HepG2 (cell line): ENCODE measurements around the gene TGM3. TPM values are rescaled to one million over a fixed set of nuclear protein-coding genes. Genes with fewer than 3 reads are reported as not detected.
"Not testable (repeated sequence)": the region's sequence is repeated elsewhere in the genome, so short reads cannot be mapped to it uniquely, and the experiment has no call there.

ENCODE experiments used
- CREM ChIP-seq, 2 experiments: sonication (generic) in 1 of 2; formaldehyde crosslinking in 1 of 2; IDR thresholded peaks; 2 replicates each; pipeline versions ENCODE4 v1.4.0 to v1.6.1; 2016 to 2020; ENCODE audit warnings: antibody characterized with exemption in 1 of 2, mild to moderate bottlenecking in 1 of 2, missing genetic modification reagents in 1 of 2
- ELF1 ChIP-seq: sonication (generic); formaldehyde crosslinking; IDR thresholded peaks from 2 replicates; pipeline ENCODE4 v1.4.0; 2020; ENCODE audit warnings: missing genetic modification reagents
- HIC2 ChIP-seq: sonication (generic); formaldehyde crosslinking; IDR thresholded peaks from 2 replicates; pipeline ENCODE4 v1.9.0; 2022; ENCODE audit warnings: low read depth, missing genetic modification reagents
- HIVEP1 ChIP-seq: sonication (generic); formaldehyde crosslinking; IDR thresholded peaks from 2 replicates; pipeline ENCODE4 v1.4.0; 2020; ENCODE audit warnings: mild to moderate bottlenecking, missing genetic modification reagents
- HMG20A ChIP-seq: IDR thresholded peaks from 2 replicates; pipeline ENCODE4 v1.6.1; 2016; ENCODE audit warnings: borderline replicate concordance
- HNF1A ChIP-seq, 2 experiments: sonication (generic) in 1 of 2; formaldehyde crosslinking in 1 of 2; IDR thresholded peaks; 2 replicates each; pipeline versions ENCODE4 v1.4.0 to v1.6.1; 2016 to 2020; ENCODE audit warnings: borderline replicate concordance in 1 of 2, low read depth in 1 of 2, mild to moderate bottlenecking in 1 of 2, missing genetic modification reagents in 1 of 2
- KLF15 ChIP-seq: sonication (generic); formaldehyde crosslinking; IDR thresholded peaks from 2 replicates; pipeline ENCODE4 v1.8.1; 2023; ENCODE audit warnings: borderline replicate concordance, mild to moderate bottlenecking, inconsistent platforms, missing genetic modification reagents, mixed read lengths
- NCOR1 ChIP-seq: fragments of 200-600 bp; sonication (generic); IDR thresholded peaks from 2 replicates; pipeline ENCODE4 v1.7.0; 2017; ENCODE audit warnings: antibody characterized with exemption, low read length, borderline replicate concordance
- ONECUT2 ChIP-seq: sonication (generic); formaldehyde crosslinking; IDR thresholded peaks from 2 replicates; pipeline ENCODE4 v1.4.0; 2020; ENCODE audit warnings: missing genetic modification reagents
- TBX3 ChIP-seq: fragments of 450-650 bp; IDR thresholded peaks from 2 replicates; pipeline ENCODE4 v1.6.1; 2017; ENCODE audit warnings: antibody characterized with exemption, mild to moderate bottlenecking, inconsistent platforms, borderline replicate concordance
- ZNF235 ChIP-seq: sonication (generic); formaldehyde crosslinking; IDR thresholded peaks from 2 replicates; pipeline ENCODE4 v1.8.1; 2023; ENCODE audit warnings: mild to moderate bottlenecking, missing genetic modification reagents, borderline replicate concordance
- ZNF264 ChIP-seq: sonication (generic); formaldehyde crosslinking; IDR thresholded peaks from 2 replicates; pipeline ENCODE4 v1.4.0; 2020; ENCODE audit warnings: missing genetic modification reagents
- ZNF552 ChIP-seq: sonication (generic); formaldehyde crosslinking; IDR thresholded peaks from 2 replicates; pipeline ENCODE4 v1.9.0; 2022; ENCODE audit warnings: missing genetic modification reagents, mild to moderate bottlenecking, borderline replicate concordance
- ZNF563 ChIP-seq: sonication (generic); formaldehyde crosslinking; IDR thresholded peaks from 2 replicates; pipeline ENCODE4 v1.8.0; 2022; ENCODE audit warnings: mild to moderate bottlenecking, moderate library complexity, missing genetic modification reagents
- ZNF678 ChIP-seq: sonication (generic); formaldehyde crosslinking; IDR thresholded peaks from 2 replicates; pipeline ENCODE4 v1.4.0; 2020; ENCODE audit warnings: mild to moderate bottlenecking, missing genetic modification reagents
- ZNF790 ChIP-seq: sonication (generic); formaldehyde crosslinking; IDR thresholded peaks from 2 replicates; pipeline ENCODE4 v1.8.0; 2022; ENCODE audit warnings: missing genetic modification reagents, mild to moderate bottlenecking, borderline replicate concordance
- ZSCAN5A ChIP-seq: sonication (generic); formaldehyde crosslinking; IDR thresholded peaks from 2 replicates; pipeline ENCODE4 v1.8.0; 2022; ENCODE audit warnings: mild to moderate bottlenecking, missing genetic modification reagents, borderline replicate concordance
- polyA plus RNA-seq, 8 experiments: library from polyadenylated mRNA; depleted of rRNA in 3 of 8; stranded (reverse) in 7 of 8; unstranded in 1 of 8; fragments of >200 nt; fragmentation: Illumina TruSeq in 4 of 8; extraction: Trizol in 4 of 8; gene quantifications; 2 replicates each; pipeline versions ENCODE4 v1.2.1 to v1.2.3, GENCODE V29; 2011 to 2016; ENCODE audit warnings: low read depth in 4 of 8, missing spikeins in 1 of 8, mixed read lengths in 1 of 8; ENCODE audit not compliant: insufficient read depth in 1 of 8
- total RNA-seq, 5 experiments: library from RNA; depleted of rRNA; stranded (reverse); fragments of >200 nt; fragmentation: Illumina TruSeq; extraction: Trizol; gene quantifications; 2 replicates each; pipeline ENCODE4 v1.2.3, GENCODE V29; 2016; ENCODE audit warnings: low read depth in 1 of 5

Gene TGM3
- total and polyA plus RNA-seq, 2 of the 13 experiments (the other 11 are each of a cell fraction or from before 2014, with no cell fraction given) = not detected

- peak; percentile 81; the same call in 1 of the 2 replicates for TF ChIP-seq ZNF790
- TF ChIP-seq ZNF563 (CRISPR knock-in tag) = peak; percentile 39; the same call in 1 of the 2 replicates
- TF ChIP-seq NCOR1 = peak; percentile 44; the same call in 1 of the 2 replicates
- TF ChIP-seq TBX3 = peak; percentile 27; the same call in 1 of the 2 replicates
- TF ChIP-seq ELF1 (CRISPR knock-in tag) = peak; percentile 75
- peak; percentile 89 for TF ChIP-seq HIC2
- peak; percentile 76 for TF ChIP-seq HMG20A (CRISPR knock-in tag)
- TF ChIP-seq ZSCAN5A (CRISPR knock-in tag) = peak; percentile 51; the same call in 1 of the 2 replicates
- peak; percentile 99 for TF ChIP-seq ONECUT2 (CRISPR knock-in tag)
- peak; percentile 58; the same call in 1 of the 2 replicates for TF ChIP-seq CREM (IDR thresholded peaks at IDR 0.05)
- TF ChIP-seq CREM (CRISPR knock-in tag; IDR thresholded peaks at IDR 0.05) = not testable (repeated sequence)
- peak; percentile 76; the same call in 1 of the 2 replicates for TF ChIP-seq ZNF235 (CRISPR knock-in tag)
- peak; percentile 53 for TF ChIP-seq HNF1A (IDR thresholded peaks at IDR 0.05; ENCODE audit: low read depth)
- peak; percentile 66 for TF ChIP-seq HNF1A (CRISPR knock-in tag; IDR thresholded peaks at IDR 0.05; ENCODE audit: borderline replicate concordance)
- peak; percentile 75 for TF ChIP-seq ZNF264
- TF ChIP-seq ZNF678 (CRISPR knock-in tag) = peak; percentile 57; the same call in 1 of the 2 replicates
- TF ChIP-seq ZNF552 (CRISPR knock-in tag) = peak; percentile 61; the same call in 1 of the 2 replicates
- 0 out of 2 replicates have a peak, but pooled peaks have one; percentile 82 for TF ChIP-seq KLF15 (CRISPR knock-in tag)
- peak; percentile 94 for TF ChIP-seq HIVEP1
Observed at GRCh38 chr20:2264621-2265374, 31.0 kb upstream of the TGM3 start (continued).
